ENCODE measurements around the gene SOX6. TPM values are rescaled to one million over a fixed set of nuclear protein-coding genes. Genes with fewer than 3 reads are reported as not detected.

Gene SOX6
- total and polyA plus RNA-seq, 2 donors (not counting 1 experiment from before 2014, with no cell fraction given): 3.0 to 5.1 TPM

DNA sequence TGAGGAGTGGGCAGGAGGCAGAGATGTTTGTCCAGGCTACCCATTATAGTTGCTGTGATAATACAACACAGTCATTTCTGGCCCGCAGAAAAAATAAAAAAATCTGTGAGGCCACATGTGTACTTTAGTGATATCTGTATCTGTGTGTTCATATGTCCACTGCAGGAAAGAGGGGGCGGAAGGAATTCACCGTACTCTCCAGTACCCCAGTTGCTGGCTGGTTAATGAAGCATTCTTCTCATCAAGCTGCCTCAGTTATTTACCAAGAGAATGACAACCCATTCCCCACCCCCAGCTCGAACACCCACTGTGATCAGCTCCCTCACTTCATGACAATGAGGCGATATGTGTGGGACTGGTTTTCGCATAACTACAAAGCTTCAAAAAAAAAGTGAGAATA lies 309.3 kb downstream of the SOX6 start:
- Histone ChIP-seq H2AFZ (ENCODE audit: low read length) (no peak overlapping the region), H3K27ac (ENCODE audit: insufficient read depth, low read length) (no peak overlapping the region), H3K4me2 (ENCODE audit: extremely low read depth, insufficient read depth, low read length) (no peak overlapping the region), H3K9ac (ENCODE audit: insufficient read depth, low read length) (no peak overlapping the region), H3K4me1 (ENCODE audit: control insufficient read depth, extremely low read depth, insufficient read depth, low read length) (no peaks in the 10 kb centered on the region), H3K79me2 (ENCODE audit: control insufficient read depth, insufficient read depth, low read length) (no peaks in the 10 kb centered on the region), H3K9me3 (ENCODE audit: control insufficient read depth, insufficient read depth, low read depth, low read length) (no peaks in the 10 kb centered on the region), H4K20me1 (ENCODE audit: control insufficient read depth, extremely low read depth, insufficient read depth, low read length) (no peaks in the 10 kb centered on the region), H3K27me3 (ENCODE audit: control insufficient read depth, insufficient read depth, low read length) (no peaks in the 10 kb centered on the region), H3K4me3 (replicated peaks in 1 of 4; ENCODE audit: control extremely low read depth in 1 of 4, insufficient read depth in 1 of 4, low read depth in 3 of 4, low read length in 4 of 4) (no peak overlapping the region), H3K36me3 (ENCODE audit: control insufficient read depth, insufficient read depth, low read length) (no peaks in the 10 kb centered on the region)
- DNase-seq (ENCODE audit: low read depth in 2 of 2): no peak
- no peak for TF ChIP-seq EZH2 (IDR thresholded peaks at IDR 0.05; ENCODE audit: low read length, missing control alignments)
- TF ChIP-seq, protein P1, sequence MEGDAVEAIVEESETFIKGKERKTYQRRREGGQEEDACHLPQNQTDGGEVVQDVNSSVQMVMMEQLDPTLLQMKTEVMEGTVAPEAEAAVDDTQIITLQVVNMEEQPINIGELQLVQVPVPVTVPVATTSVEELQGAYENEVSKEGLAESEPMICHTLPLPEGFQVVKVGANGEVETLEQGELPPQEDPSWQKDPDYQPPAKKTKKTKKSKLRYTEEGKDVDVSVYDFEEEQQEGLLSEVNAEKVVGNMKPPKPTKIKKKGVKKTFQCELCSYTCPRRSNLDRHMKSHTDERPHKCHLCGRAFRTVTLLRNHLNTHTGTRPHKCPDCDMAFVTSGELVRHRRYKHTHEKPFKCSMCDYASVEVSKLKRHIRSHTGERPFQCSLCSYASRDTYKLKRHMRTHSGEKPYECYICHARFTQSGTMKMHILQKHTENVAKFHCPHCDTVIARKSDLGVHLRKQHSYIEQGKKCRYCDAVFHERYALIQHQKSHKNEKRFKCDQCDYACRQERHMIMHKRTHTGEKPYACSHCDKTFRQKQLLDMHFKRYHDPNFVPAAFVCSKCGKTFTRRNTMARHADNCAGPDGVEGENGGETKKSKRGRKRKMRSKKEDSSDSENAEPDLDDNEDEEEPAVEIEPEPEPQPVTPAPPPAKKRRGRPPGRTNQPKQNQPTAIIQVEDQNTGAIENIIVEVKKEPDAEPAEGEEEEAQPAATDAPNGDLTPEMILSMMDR (conservative IDR thresholded peaks at IDR 0.05 in 1 of 2, IDR thresholded peaks at IDR 0.05 in 1 of 2; ENCODE audit: low read depth in 1 of 2, low read length in 2 of 2): no peak

DNA sequence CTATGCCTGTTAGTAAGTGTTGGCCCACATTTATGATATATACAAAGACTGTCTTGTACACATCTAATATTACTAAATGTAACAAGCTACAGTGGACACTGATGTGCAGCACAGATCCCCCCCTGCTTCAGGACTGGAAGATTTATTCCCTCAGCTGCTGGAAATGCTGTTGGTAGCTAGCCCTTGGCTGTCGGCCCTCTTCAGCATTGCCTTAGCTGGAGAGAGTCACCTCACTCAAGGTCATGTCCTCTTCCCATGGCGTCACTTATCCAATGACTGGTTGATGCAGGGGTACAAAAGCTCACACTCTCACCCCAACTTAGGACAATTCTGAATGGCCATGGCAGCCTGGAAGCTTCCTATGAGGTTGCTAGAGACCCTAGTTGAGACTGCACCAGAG lies 312.7 kb downstream of the SOX6 start:
- no peaks in the 10 kb centered on the region for H3K4me1 ChIP-seq (ENCODE audit: control insufficient read depth, extremely low read depth, insufficient read depth, low read length)
- no peaks in the 10 kb centered on the region for H3K27me3 ChIP-seq (ENCODE audit: control insufficient read depth, insufficient read depth, low read length)
- H3K9ac ChIP-seq (ENCODE audit: insufficient read depth, low read length): no peak overlapping the region
- H3K36me3 ChIP-seq (ENCODE audit: control insufficient read depth, insufficient read depth, low read length): no peaks in the 10 kb centered on the region
- H3K9me3 ChIP-seq (ENCODE audit: control insufficient read depth, insufficient read depth, low read depth, low read length): no peaks in the 10 kb centered on the region
- no peak for DNase-seq (ENCODE audit: low read depth in 2 of 2)
- H3K27ac ChIP-seq (ENCODE audit: insufficient read depth, low read length): no peak overlapping the region
- no peaks in the 10 kb centered on the region for H4K20me1 ChIP-seq (ENCODE audit: control insufficient read depth, extremely low read depth, insufficient read depth, low read length)
- no peak overlapping the region for H3K4me3 ChIP-seq (replicated peaks in 1 of 4; ENCODE audit: control extremely low read depth in 1 of 4, insufficient read depth in 1 of 4, low read depth in 3 of 4, low read length in 4 of 4)
- no peak overlapping the region for H2AFZ ChIP-seq (ENCODE audit: low read length)
- no peaks in the 10 kb centered on the region for H3K79me2 ChIP-seq (ENCODE audit: control insufficient read depth, insufficient read depth, low read length)
- no peak for TF ChIP-seq EZH2 (IDR thresholded peaks at IDR 0.05; ENCODE audit: low read length, missing control alignments)
- TF ChIP-seq, protein P1 (conservative IDR thresholded peaks at IDR 0.05 in 1 of 2, IDR thresholded peaks at IDR 0.05 in 1 of 2; ENCODE audit: low read depth in 1 of 2, low read length in 2 of 2): no peak
- H3K4me2 ChIP-seq (ENCODE audit: extremely low read depth, insufficient read depth, low read length): no peak overlapping the region

DNA sequence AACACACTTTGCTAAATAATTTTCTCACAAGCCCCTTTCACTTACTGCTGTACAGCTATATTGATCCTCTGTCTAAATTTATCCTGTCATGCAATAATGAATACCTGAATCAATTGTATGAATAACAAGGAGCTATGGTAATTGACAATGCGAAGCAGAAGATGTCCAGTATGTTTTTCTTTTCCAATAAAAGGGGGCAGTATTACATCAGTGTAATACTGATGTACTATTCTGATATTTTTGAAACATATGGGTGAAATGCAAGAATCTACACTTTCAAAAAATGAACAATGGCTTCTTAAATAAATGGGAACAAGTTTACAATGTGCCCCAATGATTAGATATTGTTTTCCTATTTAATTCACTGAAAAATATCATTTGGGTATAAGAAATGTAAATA lies 315.1 kb downstream of the SOX6 start:
- Histone ChIP-seq H3K27me3 (ENCODE audit: control insufficient read depth, insufficient read depth, low read length) (no peaks in the 10 kb centered on the region), H2AFZ (ENCODE audit: low read length) (no peak overlapping the region), H3K4me3 (replicated peaks in 1 of 4; ENCODE audit: control extremely low read depth in 1 of 4, insufficient read depth in 1 of 4, low read depth in 3 of 4, low read length in 4 of 4) (no peak overlapping the region), H3K27ac (ENCODE audit: insufficient read depth, low read length) (no peak overlapping the region), H3K4me1 (ENCODE audit: control insufficient read depth, extremely low read depth, insufficient read depth, low read length) (no peaks in the 10 kb centered on the region), H3K9me3 (ENCODE audit: control insufficient read depth, insufficient read depth, low read depth, low read length) (no peaks in the 10 kb centered on the region), H3K9ac (ENCODE audit: insufficient read depth, low read length) (no peak overlapping the region), H4K20me1 (ENCODE audit: control insufficient read depth, extremely low read depth, insufficient read depth, low read length) (no peaks in the 10 kb centered on the region), H3K4me2 (ENCODE audit: extremely low read depth, insufficient read depth, low read length) (no peak overlapping the region), H3K36me3 (ENCODE audit: control insufficient read depth, insufficient read depth, low read length) (no peaks in the 10 kb centered on the region), H3K79me2 (ENCODE audit: control insufficient read depth, insufficient read depth, low read length) (no peaks in the 10 kb centered on the region)
- TF ChIP-seq, protein P1 (conservative IDR thresholded peaks at IDR 0.05 in 1 of 2, IDR thresholded peaks at IDR 0.05 in 1 of 2; ENCODE audit: low read depth in 1 of 2, low read length in 2 of 2): no peak
- TF ChIP-seq EZH2 (IDR thresholded peaks at IDR 0.05; ENCODE audit: low read length, missing control alignments): no peak
- no peak for DNase-seq (ENCODE audit: low read depth in 2 of 2)

Data from fibroblast of lung (primary cell).